Adrenal gland (tissue), 5 donors: Measurements from ENCODE around the gene ANKRD17.

Experiments
- POLR2A ChIP-seq, 2 donors: fragments of 450-650 bp; IDR thresholded peaks; one replicate each; pipeline ENCODE4 v1.6.1; 2017; ENCODE audit warnings: antibody characterized with exemption in 2 of 2, mild to moderate bottlenecking in 2 of 2, moderate library complexity in 1 of 2
- TF ChIP-seq, protein P1 (sequence below), 6 experiments: fragments of 450-650 bp in 4 of 6; fragments of 200-600 bp in 2 of 6; sonication (generic) in 1 of 6; IDR thresholded peaks; 1 replicate in 5 of 6; 2 replicates in 1 of 6; pipeline versions ENCODE4 v1.5.1 to v1.8.0; 2016 to 2021; ENCODE audit warnings: antibody characterized with exemption in 6 of 6, mild to moderate bottlenecking in 2 of 6, moderate library complexity in 1 of 6
- donor health status: DM: no; HTN: no; CAD: no.

DNA sequence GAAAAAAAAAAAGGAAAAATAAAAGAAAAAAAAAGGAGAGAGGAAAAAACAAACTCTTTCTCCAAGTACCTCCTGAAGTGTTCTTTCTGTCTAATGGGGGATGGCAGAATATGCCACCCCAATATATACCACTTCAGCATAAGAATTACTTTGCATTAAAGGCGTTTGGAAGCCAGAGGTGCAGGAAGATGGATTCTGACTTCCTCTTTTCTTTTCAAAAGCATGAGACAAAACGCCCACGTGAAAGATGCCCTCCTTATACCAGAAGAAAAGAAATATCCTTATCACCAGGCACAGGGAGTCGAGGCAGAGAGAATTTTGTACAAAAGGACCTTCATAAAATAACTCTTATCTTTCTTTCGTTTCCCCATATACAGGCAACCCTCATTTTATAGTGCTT lies 230.0 kb downstream of the ANKRD17 start:
- TF ChIP-seq POLR2A (IDR thresholded peaks at IDR 0.05): no peak
- TF ChIP-seq, protein P1, sequence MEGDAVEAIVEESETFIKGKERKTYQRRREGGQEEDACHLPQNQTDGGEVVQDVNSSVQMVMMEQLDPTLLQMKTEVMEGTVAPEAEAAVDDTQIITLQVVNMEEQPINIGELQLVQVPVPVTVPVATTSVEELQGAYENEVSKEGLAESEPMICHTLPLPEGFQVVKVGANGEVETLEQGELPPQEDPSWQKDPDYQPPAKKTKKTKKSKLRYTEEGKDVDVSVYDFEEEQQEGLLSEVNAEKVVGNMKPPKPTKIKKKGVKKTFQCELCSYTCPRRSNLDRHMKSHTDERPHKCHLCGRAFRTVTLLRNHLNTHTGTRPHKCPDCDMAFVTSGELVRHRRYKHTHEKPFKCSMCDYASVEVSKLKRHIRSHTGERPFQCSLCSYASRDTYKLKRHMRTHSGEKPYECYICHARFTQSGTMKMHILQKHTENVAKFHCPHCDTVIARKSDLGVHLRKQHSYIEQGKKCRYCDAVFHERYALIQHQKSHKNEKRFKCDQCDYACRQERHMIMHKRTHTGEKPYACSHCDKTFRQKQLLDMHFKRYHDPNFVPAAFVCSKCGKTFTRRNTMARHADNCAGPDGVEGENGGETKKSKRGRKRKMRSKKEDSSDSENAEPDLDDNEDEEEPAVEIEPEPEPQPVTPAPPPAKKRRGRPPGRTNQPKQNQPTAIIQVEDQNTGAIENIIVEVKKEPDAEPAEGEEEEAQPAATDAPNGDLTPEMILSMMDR (IDR thresholded peaks at IDR 0.05): no peak
